Measurements from ENCODE around the gene TPRX2. TPM values are rescaled to one million over a fixed set of nuclear protein-coding genes. Genes with fewer than 3 reads are reported as not detected.
"Not testable (repeated sequence)": the region's sequence is repeated elsewhere in the genome, so short reads cannot be mapped to it uniquely, and the experiment has no call there.

TPRX2 gene
- polyA plus RNA-seq, 1 donor from 2014 or later = not detected

DNA sequence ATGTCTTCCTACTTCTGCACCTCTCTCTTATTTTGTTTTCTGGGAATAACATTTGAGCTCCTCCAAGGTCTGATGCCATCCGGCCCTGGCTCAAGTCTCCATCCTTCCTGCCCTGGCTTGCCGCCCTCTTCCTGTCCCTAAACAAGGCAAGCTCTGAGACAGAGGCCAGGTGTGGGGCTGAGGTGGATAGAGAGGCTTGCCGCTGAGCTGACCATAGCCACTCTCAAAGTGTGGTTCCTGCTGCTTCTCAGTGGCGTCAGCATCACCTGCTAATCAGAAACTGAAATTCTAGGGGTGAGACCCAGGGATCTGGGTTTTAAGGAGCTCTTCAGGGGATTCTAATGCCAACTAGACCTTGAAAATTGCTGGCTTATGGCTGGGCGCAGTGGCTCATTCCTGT, 6.0 kb upstream of the TPRX2 start:
- no peak overlapping the region for H3K4me3 ChIP-seq (ENCODE audit: low read length)
- no peaks in the 10 kb centered on the region for H3K36me3 ChIP-seq (ENCODE audit: insufficient read depth, low read length)
- no peak overlapping the region for H2AFZ ChIP-seq (ENCODE audit: low read depth, low read length)
- no peak overlapping the region for H3K27ac ChIP-seq (ENCODE audit: low read length)
- H3K9me3 ChIP-seq (ENCODE audit: low read length) = no peaks in the 10 kb centered on the region
- H3K9me2 ChIP-seq (ENCODE audit: insufficient read depth, low read length) = no peaks in the 10 kb centered on the region
- no peaks in the 10 kb centered on the region for H3K79me2 ChIP-seq (replicated peaks; ENCODE audit: insufficient read depth, low read length)
- no peaks in the 10 kb centered on the region for H4K20me1 ChIP-seq (ENCODE audit: insufficient read depth)
- no peak overlapping the region for H3K9ac ChIP-seq (ENCODE audit: low read length)
- no peaks in the 10 kb centered on the region for H3F3A ChIP-seq (ENCODE audit: insufficient read depth, low read length, poor library complexity, severe bottlenecking)
- no peak for TF ChIP-seq EZH2 (IDR thresholded peaks at IDR 0.05; ENCODE audit: borderline replicate concordance, insufficient read depth, low read length, poor library complexity, severe bottlenecking)
- TF ChIP-seq RAD21 (conservative IDR thresholded peaks at IDR 0.05) = no peak
- TF ChIP-seq, protein P1, sequence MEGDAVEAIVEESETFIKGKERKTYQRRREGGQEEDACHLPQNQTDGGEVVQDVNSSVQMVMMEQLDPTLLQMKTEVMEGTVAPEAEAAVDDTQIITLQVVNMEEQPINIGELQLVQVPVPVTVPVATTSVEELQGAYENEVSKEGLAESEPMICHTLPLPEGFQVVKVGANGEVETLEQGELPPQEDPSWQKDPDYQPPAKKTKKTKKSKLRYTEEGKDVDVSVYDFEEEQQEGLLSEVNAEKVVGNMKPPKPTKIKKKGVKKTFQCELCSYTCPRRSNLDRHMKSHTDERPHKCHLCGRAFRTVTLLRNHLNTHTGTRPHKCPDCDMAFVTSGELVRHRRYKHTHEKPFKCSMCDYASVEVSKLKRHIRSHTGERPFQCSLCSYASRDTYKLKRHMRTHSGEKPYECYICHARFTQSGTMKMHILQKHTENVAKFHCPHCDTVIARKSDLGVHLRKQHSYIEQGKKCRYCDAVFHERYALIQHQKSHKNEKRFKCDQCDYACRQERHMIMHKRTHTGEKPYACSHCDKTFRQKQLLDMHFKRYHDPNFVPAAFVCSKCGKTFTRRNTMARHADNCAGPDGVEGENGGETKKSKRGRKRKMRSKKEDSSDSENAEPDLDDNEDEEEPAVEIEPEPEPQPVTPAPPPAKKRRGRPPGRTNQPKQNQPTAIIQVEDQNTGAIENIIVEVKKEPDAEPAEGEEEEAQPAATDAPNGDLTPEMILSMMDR (IDR thresholded peaks at IDR 0.05; ENCODE audit: poor library complexity, severe bottlenecking) = no peak
- no peak for TF ChIP-seq MXI1 (conservative IDR thresholded peaks at IDR 0.05; ENCODE audit: poor library complexity, severe bottlenecking)
- TF ChIP-seq, protein P2, sequence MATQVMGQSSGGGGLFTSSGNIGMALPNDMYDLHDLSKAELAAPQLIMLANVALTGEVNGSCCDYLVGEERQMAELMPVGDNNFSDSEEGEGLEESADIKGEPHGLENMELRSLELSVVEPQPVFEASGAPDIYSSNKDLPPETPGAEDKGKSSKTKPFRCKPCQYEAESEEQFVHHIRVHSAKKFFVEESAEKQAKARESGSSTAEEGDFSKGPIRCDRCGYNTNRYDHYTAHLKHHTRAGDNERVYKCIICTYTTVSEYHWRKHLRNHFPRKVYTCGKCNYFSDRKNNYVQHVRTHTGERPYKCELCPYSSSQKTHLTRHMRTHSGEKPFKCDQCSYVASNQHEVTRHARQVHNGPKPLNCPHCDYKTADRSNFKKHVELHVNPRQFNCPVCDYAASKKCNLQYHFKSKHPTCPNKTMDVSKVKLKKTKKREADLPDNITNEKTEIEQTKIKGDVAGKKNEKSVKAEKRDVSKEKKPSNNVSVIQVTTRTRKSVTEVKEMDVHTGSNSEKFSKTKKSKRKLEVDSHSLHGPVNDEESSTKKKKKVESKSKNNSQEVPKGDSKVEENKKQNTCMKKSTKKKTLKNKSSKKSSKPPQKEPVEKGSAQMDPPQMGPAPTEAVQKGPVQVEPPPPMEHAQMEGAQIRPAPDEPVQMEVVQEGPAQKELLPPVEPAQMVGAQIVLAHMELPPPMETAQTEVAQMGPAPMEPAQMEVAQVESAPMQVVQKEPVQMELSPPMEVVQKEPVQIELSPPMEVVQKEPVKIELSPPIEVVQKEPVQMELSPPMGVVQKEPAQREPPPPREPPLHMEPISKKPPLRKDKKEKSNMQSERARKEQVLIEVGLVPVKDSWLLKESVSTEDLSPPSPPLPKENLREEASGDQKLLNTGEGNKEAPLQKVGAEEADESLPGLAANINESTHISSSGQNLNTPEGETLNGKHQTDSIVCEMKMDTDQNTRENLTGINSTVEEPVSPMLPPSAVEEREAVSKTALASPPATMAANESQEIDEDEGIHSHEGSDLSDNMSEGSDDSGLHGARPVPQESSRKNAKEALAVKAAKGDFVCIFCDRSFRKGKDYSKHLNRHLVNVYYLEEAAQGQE (IDR thresholded peaks at IDR 0.05; ENCODE audit: borderline replicate concordance) = no peak
- no peak for TF ChIP-seq EP300 (conservative IDR thresholded peaks at IDR 0.05; ENCODE audit: poor library complexity, severe bottlenecking)
- no peak for TF ChIP-seq POLR2AphosphoS5 (IDR thresholded peaks at IDR 0.05)
- TF ChIP-seq TAF1 (IDR thresholded peaks at IDR 0.05; ENCODE audit: low read depth) = no peak
- TF ChIP-seq SMC3 (conservative IDR thresholded peaks at IDR 0.05; ENCODE audit: poor library complexity) = no peak
- no peaks in the 10 kb centered on the region for H3K27me3 ChIP-seq (ENCODE audit: insufficient read depth, low read depth, low read length)
- no peak overlapping the region for H3K4me2 ChIP-seq (ENCODE audit: low read length)

DNA sequence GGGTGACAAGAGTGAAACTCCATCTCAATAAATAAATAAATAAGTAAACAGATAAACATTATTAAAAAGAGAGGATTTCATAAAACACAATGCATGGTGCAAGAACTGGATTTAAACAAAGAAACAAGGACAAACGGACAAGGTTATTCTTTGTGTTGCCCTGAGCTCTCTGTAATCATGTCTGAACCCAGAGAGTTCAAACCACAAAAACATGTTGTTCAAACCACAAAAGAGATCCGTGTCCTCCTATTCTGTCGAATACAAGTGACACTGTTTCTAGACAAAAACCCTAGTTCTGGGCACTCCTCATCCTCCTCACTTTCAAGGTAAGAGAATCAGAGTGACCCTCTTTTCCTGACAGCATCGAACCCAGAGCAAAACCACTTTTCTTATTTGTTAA, 4.6 kb upstream of the TPRX2 start:
- no peaks in the 10 kb centered on the region for H3K79me2 ChIP-seq (replicated peaks; ENCODE audit: insufficient read depth, low read length)
- H3K27ac ChIP-seq (ENCODE audit: low read length) = no peak overlapping the region
- no peak overlapping the region for H3K4me3 ChIP-seq (ENCODE audit: low read length)
- no peak overlapping the region for H3K9ac ChIP-seq (ENCODE audit: low read length)
- H3K4me2 ChIP-seq (ENCODE audit: low read length) = no peak overlapping the region
- TF ChIP-seq SMC3 (conservative IDR thresholded peaks at IDR 0.05; ENCODE audit: poor library complexity) (no peak), EZH2 (IDR thresholded peaks at IDR 0.05; ENCODE audit: borderline replicate concordance, insufficient read depth, low read length, poor library complexity, severe bottlenecking) (no peak), MXI1 (conservative IDR thresholded peaks at IDR 0.05; ENCODE audit: poor library complexity, severe bottlenecking) (no peak), TAF1 (IDR thresholded peaks at IDR 0.05; ENCODE audit: low read depth) (no peak), POLR2AphosphoS5 (IDR thresholded peaks at IDR 0.05) (no peak), RAD21 (conservative IDR thresholded peaks at IDR 0.05) (no peak), EP300 (conservative IDR thresholded peaks at IDR 0.05; ENCODE audit: poor library complexity, severe bottlenecking) (no peak)
- TF ChIP-seq, protein P2 (IDR thresholded peaks at IDR 0.05; ENCODE audit: borderline replicate concordance) = no peak
- TF ChIP-seq, protein P1 (IDR thresholded peaks at IDR 0.05; ENCODE audit: poor library complexity, severe bottlenecking) = no peak
- H4K20me1 ChIP-seq (ENCODE audit: insufficient read depth) = no peaks in the 10 kb centered on the region
- no peaks in the 10 kb centered on the region for H3F3A ChIP-seq (ENCODE audit: insufficient read depth, low read length, poor library complexity, severe bottlenecking)
- no peaks in the 10 kb centered on the region for H3K9me2 ChIP-seq (ENCODE audit: insufficient read depth, low read length)
- H3K9me3 ChIP-seq (ENCODE audit: low read length) = no peaks in the 10 kb centered on the region
- H3K36me3 ChIP-seq (ENCODE audit: insufficient read depth, low read length) = no peaks in the 10 kb centered on the region
- no peaks in the 10 kb centered on the region for H3K27me3 ChIP-seq (ENCODE audit: insufficient read depth, low read depth, low read length)
- H2AFZ ChIP-seq (ENCODE audit: low read depth, low read length) = no peak overlapping the region

- not testable (repeated sequence) for H2AFZ ChIP-seq (ENCODE audit: low read depth, low read length); H3K27ac ChIP-seq (ENCODE audit: low read length); H3K27me3 ChIP-seq (ENCODE audit: insufficient read depth, low read depth, low read length); H3K9me3 ChIP-seq (ENCODE audit: low read length); H3K79me2 ChIP-seq (replicated peaks; ENCODE audit: insufficient read depth, low read length); H4K20me1 ChIP-seq (ENCODE audit: insufficient read depth); H3K36me3 ChIP-seq (ENCODE audit: insufficient read depth, low read length); H3F3A ChIP-seq (ENCODE audit: insufficient read depth, low read length, poor library complexity, severe bottlenecking); H3K4me3 ChIP-seq (ENCODE audit: low read length); H3K9ac ChIP-seq (ENCODE audit: low read length); H3K4me2 ChIP-seq (ENCODE audit: low read length); H3K9me2 ChIP-seq (ENCODE audit: insufficient read depth, low read length)
These were observed 804 bp upstream of the TPRX2 start for GRCh38 chr19:47858231-47858630.
